ENCODE measurements around the gene WWC2. TPM values are rescaled to one million over a fixed set of nuclear protein-coding genes. Genes with fewer than 3 reads are reported as not detected.

The WWC2 gene
- total and polyA plus RNA-seq, 2 experiments from 2014 or later = 50.5 to 74.2 TPM

DNA sequence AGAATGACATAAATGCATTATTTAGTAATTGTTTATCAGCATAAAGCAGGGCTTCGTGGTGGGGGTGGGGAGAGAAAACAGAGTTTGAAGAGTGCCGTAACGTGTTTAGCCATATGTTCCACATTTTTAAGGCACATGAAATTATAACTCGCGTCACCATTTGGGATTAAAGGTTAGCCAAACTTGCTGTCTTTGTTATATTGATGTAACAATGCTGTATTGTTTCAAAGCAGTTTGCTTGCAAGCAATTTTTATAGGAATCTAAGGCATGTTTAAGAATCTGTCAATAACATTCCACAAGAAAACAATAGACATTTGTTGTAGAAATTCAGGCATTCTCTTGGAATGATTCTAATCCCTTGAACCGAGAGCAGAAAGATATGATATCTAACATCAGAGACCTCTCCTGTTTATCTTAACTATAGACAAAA lies 142.7 kb downstream of the WWC2 start:
- peak overlapping the region; percentile 24; the same call in 1 of the 2 replicates for H3K4me2 ChIP-seq
- H3K27me3 ChIP-seq (ENCODE audit: insufficient read depth) = no peaks in the 10 kb centered on the region
- H3K9me2 ChIP-seq (ENCODE audit: insufficient read depth) = no peaks in the 10 kb centered on the region
- H3K36me3 ChIP-seq (ENCODE audit: insufficient read depth) = no peaks in the 10 kb centered on the region
- Mint-ChIP-seq H3K27me3 (ENCODE audit: insufficient read depth, low read depth, poor library complexity) (no peaks in the 10 kb centered on the region), H3K4me3 (no peak overlapping the region), H3K27ac (0 out of 2 replicates have a peak overlapping the region, but pooled peaks have one; percentile 74), H3K9me3 (no peaks in the 10 kb centered on the region), H3K4me1 (peaks cover 54% of the 10 kb centered on the region), H3K36me3 (ENCODE audit: low read depth) (peaks cover 55% of the 10 kb centered on the region)
- TF ChIP-seq CTCF (conservative IDR thresholded peaks at IDR 0.05; ENCODE audit: low read depth in 2 of 2) = no peak
- no peak for TF ChIP-seq STAT1 (IDR thresholded peaks at IDR 0.05; ENCODE audit: unreplicated experiment)
- no peak for TF ChIP-seq CREB1 (CRISPR knock-in tag; IDR thresholded peaks at IDR 0.05; ENCODE audit: low read depth)
- TF ChIP-seq JUNB (IDR thresholded peaks at IDR 0.05; ENCODE audit: unreplicated experiment) = no peak
- TF ChIP-seq ZNF114 (CRISPR knock-in tag; IDR thresholded peaks at IDR 0.05) = no peak
- TF ChIP-seq ZNF462 (CRISPR knock-in tag; IDR thresholded peaks at IDR 0.05) = no peak
- ATAC-seq = no peak
- H2AFZ ChIP-seq = no peak overlapping the region
- H3K4me1 ChIP-seq (ENCODE audit: insufficient read depth) = peaks cover 36% of the 10 kb centered on the region
- no peaks in the 10 kb centered on the region for H3F3A ChIP-seq (replicated peaks; ENCODE audit: low read depth)
- peak overlapping the region; percentile 43; the same call in 1 of the 2 replicates for H3K27ac ChIP-seq (ENCODE audit: low read depth)
- DNase-seq (ENCODE audit: low spot score) = peak; percentile 25
- H4K20me1 ChIP-seq (replicated peaks; ENCODE audit: insufficient read depth) = no peaks in the 10 kb centered on the region
- peaks cover 3% of the 10 kb centered on the region; the same call in 1 of the 2 replicates for H3K79me2 ChIP-seq (replicated peaks; ENCODE audit: insufficient read depth)
- H3K4me3 ChIP-seq = no peak overlapping the region
